ENCODE data around the gene AKT2.
A peak's percentile ranks its signal among the peaks of the same experiment; 100 is the strongest.
"Not testable (repeated sequence)": the region's sequence is repeated elsewhere in the genome, so short reads cannot be mapped to it uniquely, and the experiment has no call there.

Gene AKT2

GRCh38 chr19:40284501-40285352 is at the start of gene AKT2:
Gene AKT2, minus strand, starts transcription at chr19:40285345. Its CDS starts 20,078 bp downstream, at chr19:40265267.
- DNase-seq, result peak; percentile 43 to 61

GRCh38 chr19:40333083-40333482 is 47.9 kb upstream of the AKT2 start:
- DNase-seq, result not testable (repeated sequence)

GRCh38 chr19:40332669-40333068 is 47.5 kb upstream of the AKT2 start:
- DNase-seq, result no peak

GRCh38 chr19:40331052-40331451 is 45.9 kb upstream of the AKT2 start:
- no peak for DNase-seq

- no peak for DNase-seq
These were observed 41.1 kb upstream of the AKT2 start for GRCh38 chr19:40326201-40326600.

GRCh38 chr19:40323705-40324104 is 38.6 kb upstream of the AKT2 start:
- DNase-seq, result no peak

GRCh38 chr19:40322951-40323615 is 37.9 kb upstream of the AKT2 start:
- no peak for DNase-seq

GRCh38 chr19:40322271-40322610 is 37.1 kb upstream of the AKT2 start:
- no peak for DNase-seq

- DNase-seq, result no peak
These were observed 36.6 kb upstream of the AKT2 start for GRCh38 chr19:40321566-40322270.

- DNase-seq, result no peak
These were observed 35.9 kb upstream of the AKT2 start for GRCh38 chr19:40321076-40321475.

GRCh38 chr19:40320558-40320935 is 35.4 kb upstream of the AKT2 start:
- DNase-seq, result no peak

GRCh38 chr19:40317338-40317737 is 32.2 kb upstream of the AKT2 start:
- no peak for DNase-seq

- DNase-seq, result no peak
These were observed 30.8 kb upstream of the AKT2 start for GRCh38 chr19:40315812-40316470.

- no peak for DNase-seq
These were observed 29.5 kb upstream of the AKT2 start for GRCh38 chr19:40314656-40315055.

GRCh38 chr19:40313229-40313983 is 28.3 kb upstream of the AKT2 start:
- no peak for DNase-seq

GRCh38 chr19:40312533-40312932 is 27.4 kb upstream of the AKT2 start:
- no peak for DNase-seq

GRCh38 chr19:40309666-40310065 is 24.5 kb upstream of the AKT2 start:
- no peak for DNase-seq

GRCh38 chr19:40305403-40305802 is 20.3 kb upstream of the AKT2 start:
- DNase-seq, result peak; percentile 69 to 81

- DNase-seq, result no peak
These were observed 19.2 kb upstream of the AKT2 start for GRCh38 chr19:40304306-40304705.

GRCh38 chr19:40303765-40304164 is 18.6 kb upstream of the AKT2 start:
- no peak for DNase-seq

- DNase-seq, result no peak
These were observed 17.3 kb upstream of the AKT2 start for GRCh38 chr19:40302224-40303011.

GRCh38 chr19:40300668-40301067 is 15.5 kb upstream of the AKT2 start:
- no peak for DNase-seq

Measured in activated CD4-positive, alpha-beta T cell treated with anti-CD3 and anti-CD28 coated beads, Interleukin-2, amount 50 U/mL, for 48 hours (primary cell).